H1 (cell line): ENCODE data around the gene DDX18. TPM values are rescaled to one million over a fixed set of nuclear protein-coding genes. Genes with fewer than 3 reads are reported as not detected.

Experiments used
- CTCF ChIA-PET: fragments of 300-600 bp; sonication (Branson Sonifier 250); formaldehyde crosslinking; loops from one replicate; lab custom pipeline; 2021; ENCODE audit not compliant: partially characterized antibody; lab: Charles Lee
- POLR2A ChIA-PET: fragments of 300-600 bp; sonication (Branson Sonifier 250); formaldehyde crosslinking; loops from one replicate; lab custom pipeline; 2021; ENCODE audit warnings: inconsistent platforms; ENCODE audit not compliant: partially characterized antibody; lab: Charles Lee
- DNase-seq, 2 experiments: peaks; one replicate each; pipeline versions ENCODE4 v3.0.0 to v3.0.0-alpha.2; 2010 to 2022; ENCODE audit warnings: low spot score in 2 of 2, low read depth in 1 of 2, mixed read lengths in 1 of 2
- FAIRE-seq: peaks from 2 replicates; lab custom pipeline; 2011; peaks lifted over from hg19 to GRCh38; lab: Jason Lieb, UNC
- H2AFZ ChIP-seq: 2 replicates; pipeline ENCODE4 v1.8.1; 2012; ENCODE audit warnings: low read length, inconsistent platforms
- H2AK5ac ChIP-seq: 2 replicates; pipeline ENCODE4 v1.6.1; 2013; ENCODE audit warnings: low read depth, low read length
- H2BK120ac ChIP-seq: replicated peaks from 2 replicates; pipeline ENCODE3; 2013; ENCODE audit warnings: low read depth, low read length, inconsistent platforms
- H2BK12ac ChIP-seq: 2 replicates; pipeline ENCODE4 v1.6.1; 2013; ENCODE audit warnings: low read depth, low read length
- H2BK15ac ChIP-seq: 2 replicates; pipeline ENCODE4 v1.6.1; 2013; ENCODE audit warnings: low read length
- H2BK20ac ChIP-seq: 2 replicates; pipeline ENCODE4 v1.6.1; 2013; ENCODE audit warnings: low read length
- H2BK5ac ChIP-seq: 2 replicates; pipeline ENCODE4 v1.6.1; 2013; ENCODE audit warnings: low read depth, low read length
- H3K14ac ChIP-seq: 2 replicates; pipeline ENCODE4 v1.6.1; 2013; ENCODE audit warnings: inconsistent platforms; ENCODE audit not compliant: insufficient read length
- H3K18ac ChIP-seq: 2 replicates; pipeline ENCODE4 v1.6.1; 2013; ENCODE audit warnings: low read length; ENCODE audit errors: extremely low read depth
- H3K23ac ChIP-seq: 2 replicates; pipeline ENCODE4 v1.6.1; 2013; ENCODE audit warnings: inconsistent platforms; ENCODE audit not compliant: insufficient read length
- H3K23me2 ChIP-seq: 2 replicates; pipeline ENCODE4 v1.6.1; 2013; ENCODE audit warnings: low read depth, low read length
- H3K27ac ChIP-seq: 2 replicates; pipeline ENCODE4 v1.6.1; 2011; ENCODE audit warnings: low read depth, low read length, inconsistent platforms
- H3K27me3 ChIP-seq, 4 experiments: replicated peaks in 1 of 4; 1 replicate in 1 of 4; 2 replicates in 3 of 4; pipeline versions ENCODE4 v1.6.1 to v1.8.1; 2011 to 2013; ENCODE audit warnings: low read length in 3 of 4, mild to moderate bottlenecking in 3 of 4, inconsistent platforms in 2 of 4, mixed read lengths in 2 of 4, moderate library complexity in 1 of 4; ENCODE audit not compliant: control insufficient read depth in 3 of 4, insufficient read depth in 3 of 4; ENCODE audit errors: extremely low read depth in 1 of 4
- H3K36me3 ChIP-seq, 4 experiments: 2 replicates each; pipeline versions ENCODE4 v1.6.1 to v1.8.1; 2011 to 2013; ENCODE audit warnings: mild to moderate bottlenecking in 4 of 4, low read length in 3 of 4, moderate library complexity in 2 of 4, control low read depth in 1 of 4, inconsistent platforms in 1 of 4; ENCODE audit not compliant: insufficient read depth in 4 of 4, control insufficient read depth in 2 of 4
- H3K4ac ChIP-seq: replicated peaks from 2 replicates; pipeline ENCODE3; 2013; ENCODE audit warnings: low read length, low read depth, mixed read lengths, inconsistent platforms; ENCODE audit not compliant: insufficient read length
- H3K4me1 ChIP-seq, 4 experiments: replicated peaks in 1 of 4; 1 replicate in 1 of 4; 2 replicates in 3 of 4; pipeline versions ENCODE4 v1.6.1 to v1.8.1; 2011 to 2013; ENCODE audit warnings: low read length in 3 of 4, inconsistent platforms in 2 of 4, mixed read lengths in 1 of 4; ENCODE audit not compliant: insufficient read depth in 4 of 4, control insufficient read depth in 3 of 4
- H3K4me2 ChIP-seq, 2 experiments: 2 replicates each; pipeline versions ENCODE4 v1.6.1 to v1.8.1; 2011 to 2013; ENCODE audit warnings: low read depth in 2 of 2, low read length in 2 of 2, control low read depth in 1 of 2, inconsistent platforms in 1 of 2, mild to moderate bottlenecking in 1 of 2; ENCODE audit not compliant: insufficient read depth in 1 of 2
- H3K4me3 ChIP-seq, 4 experiments: fragments of 200-600, 300-600 bp in 1 of 4; sonication (generic), shearing (Covaris generic), sonication (Bioruptor Twin) in 1 of 4; 2 replicates each; pipeline versions ENCODE4 v1.5.1 to v1.8.1; 2011 to 2016; ENCODE audit warnings: low read length in 4 of 4, low read depth in 3 of 4, control low read depth in 2 of 4, inconsistent platforms in 2 of 4, mild to moderate bottlenecking in 2 of 4, mixed read lengths in 1 of 4, moderate library complexity in 1 of 4; ENCODE audit not compliant: insufficient read depth in 2 of 4; ENCODE audit errors: extremely low read depth in 1 of 4
- H3K56ac ChIP-seq: replicated peaks from 2 replicates; pipeline ENCODE3; 2013; ENCODE audit warnings: low read depth, mild to moderate bottlenecking, mixed read lengths, low read length, inconsistent platforms; ENCODE audit not compliant: insufficient read length
- H3K79me1 ChIP-seq: 2 replicates; pipeline ENCODE4 v1.6.1; 2013; ENCODE audit warnings: low read depth, low read length, control low read depth
- H3K79me2 ChIP-seq, 2 experiments: 2 replicates each; pipeline versions ENCODE4 v1.6.1 to v1.8.1; 2012 to 2013; ENCODE audit warnings: low read length in 2 of 2, mild to moderate bottlenecking in 2 of 2, inconsistent platforms in 1 of 2; ENCODE audit not compliant: insufficient read depth in 2 of 2, control insufficient read depth in 1 of 2
- H3K9ac ChIP-seq, 4 experiments: replicated peaks in 1 of 4; 1 replicate in 1 of 4; 2 replicates in 3 of 4; pipeline versions ENCODE4 v1.6.1 to v1.8.1; 2011 to 2013; ENCODE audit warnings: low read depth in 3 of 4, low read length in 3 of 4, control low read depth in 2 of 4, mild to moderate bottlenecking in 2 of 4, moderate library complexity in 2 of 4, inconsistent platforms in 1 of 4; ENCODE audit errors: extremely low read depth in 1 of 4
- H3K9me3 ChIP-seq, 2 experiments: 2 replicates each; pipeline versions ENCODE4 v1.6.1 to v1.8.1; 2012 to 2013; ENCODE audit warnings: mild to moderate bottlenecking in 2 of 2, moderate library complexity in 2 of 2, control low read depth in 1 of 2, inconsistent platforms in 1 of 2, low read depth in 1 of 2, low read length in 1 of 2, mixed read lengths in 1 of 2; ENCODE audit not compliant: insufficient read depth in 2 of 2
- H4K20me1 ChIP-seq, 2 experiments: replicated peaks in 1 of 2; 2 replicates each; pipeline versions ENCODE3 to v1.8.1; 2011 to 2013; ENCODE audit warnings: inconsistent platforms in 2 of 2, low read length in 2 of 2, mild to moderate bottlenecking in 1 of 2; ENCODE audit not compliant: insufficient read depth in 2 of 2, control insufficient read depth in 1 of 2
- H4K5ac ChIP-seq: 2 replicates; pipeline ENCODE4 v1.6.1; 2013; ENCODE audit warnings: low read length, low read depth, mixed read lengths, inconsistent platforms; ENCODE audit not compliant: insufficient read length
- H4K8ac ChIP-seq: 2 replicates; pipeline ENCODE4 v1.8.0; 2013; ENCODE audit warnings: mild to moderate bottlenecking, moderate library complexity, low read length, inconsistent platforms; ENCODE audit not compliant: insufficient read depth; ENCODE audit errors: extremely low read depth
- H4K91ac ChIP-seq: replicated peaks from 2 replicates; pipeline ENCODE3; 2013; ENCODE audit warnings: low read length, mixed read lengths, inconsistent platforms; ENCODE audit not compliant: insufficient read length
- CBX5 ChIP-seq: fragments of 300-800, 300-1000 bp; sonication (generic); IDR thresholded peaks from 2 replicates; pipeline ENCODE4 v1.7.1; 2016; ENCODE audit warnings: antibody characterized with exemption, low read length, low read depth
- CEBPB ChIP-seq: IDR thresholded peaks from 2 replicates; pipeline ENCODE4 v1.6.1; 2012; ENCODE audit warnings: low read depth, low read length
- EP300 ChIP-seq, 2 experiments: IDR thresholded peaks; 1 replicate in 1 of 2; 2 replicates in 1 of 2; pipeline ENCODE4 v1.6.1; 2011 to 2012; ENCODE audit warnings: low read depth in 2 of 2, low read length in 2 of 2, mild to moderate bottlenecking in 2 of 2, borderline replicate concordance in 1 of 2, inconsistent platforms in 1 of 2, moderate library complexity in 1 of 2
- RFX5 ChIP-seq: IDR thresholded peaks from 2 replicates; pipeline ENCODE4 v1.6.1; 2011; ENCODE audit warnings: low read depth, low read length, improper control_type of control experiment, borderline replicate concordance
- SIX5 ChIP-seq: IDR thresholded peaks from 2 replicates; pipeline ENCODE4 v1.6.1; 2011; ENCODE audit warnings: mild to moderate bottlenecking, low read depth, low read length
- SP2 ChIP-seq: IDR thresholded peaks from 2 replicates; pipeline ENCODE4 v1.6.1; 2012; ENCODE audit warnings: mild to moderate bottlenecking, low read length, inconsistent platforms
- SRF ChIP-seq: IDR thresholded peaks from 2 replicates; pipeline ENCODE4 v1.6.1; 2011; ENCODE audit warnings: mild to moderate bottlenecking, low read depth, low read length, moderate library complexity
- TEAD4 ChIP-seq: IDR thresholded peaks from 2 replicates; pipeline ENCODE4 v1.6.1; 2012; ENCODE audit warnings: low read depth, low read length, inconsistent platforms, mixed read lengths
- WGBS, 2 experiments: shearing (Covaris generic) in 1 of 2; methylation state at CpG; one replicate each; pipeline versions ENCODE4 v1.1.6 to v1.1.7; 2013 to 2015; ENCODE audit warnings: low lambda C conversion rate in 2 of 2, mixed read lengths in 2 of 2, inconsistent platforms in 1 of 2, low coverage in 1 of 2, missing lambda C conversion rate in 1 of 2; ENCODE audit not compliant: insufficient replicate concordance in 2 of 2, insufficient coverage in 1 of 2, insufficient read length in 1 of 2; ENCODE audit errors: extremely low coverage in 1 of 2, missing lambda C conversion rate in 1 of 2; 5-methylcytosine and 5-hydroxymethylcytosine counted together
- polyA plus RNA-seq, 7 experiments: library from polyadenylated mRNA; depleted of rRNA in 3 of 7; stranded (reverse) in 5 of 7; unstranded in 2 of 7; fragments of >200 nt in 5 of 7; fragments of 200-250 nt in 2 of 7; gene quantifications; 1 replicate in 5 of 7; 2 replicates in 1 of 7; 4 replicates in 1 of 7; pipeline versions ENCODE4 v1.2.1 to v1.2.3, GENCODE V29; 2011 to 2013; ENCODE audit warnings: missing spikeins in 2 of 7, mixed read lengths in 2 of 7
- total RNA-seq: library from RNA; stranded (reverse); fragmentation: NEBNext Ultra II Directional; extraction: Animal tissue kit (Norgen Biotek cat#: 25700); gene quantifications from 2 replicates; pipeline ENCODE4 v1.2.1, GENCODE V29; 2021

DDX18 gene
- total and polyA plus RNA-seq, 2 of the 8 experiments (the other 6 are each of a cell fraction or from before 2014, with no cell fraction given) = 31.3 to 119 TPM

DNA sequence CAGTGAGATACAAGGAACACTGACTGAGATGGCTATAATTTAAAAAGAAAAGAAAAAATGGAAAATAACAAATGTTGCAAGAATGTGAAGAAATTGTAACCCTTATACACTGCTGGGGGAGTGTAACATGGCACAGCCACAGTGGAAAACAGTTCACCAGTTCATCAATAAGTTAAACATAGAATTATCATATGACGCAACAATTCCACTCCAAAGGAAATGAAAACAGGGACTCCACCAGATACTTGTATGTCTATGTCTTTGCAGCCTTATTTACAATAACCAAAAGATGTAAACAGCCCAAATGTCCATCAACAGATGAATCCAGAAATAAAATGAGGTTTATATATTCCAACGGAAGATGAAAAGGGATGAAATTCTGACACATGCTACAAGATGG is 30.8 kb downstream of the DDX18 start:
- no peak overlapping the region for H2AK5ac ChIP-seq
- H3K4ac ChIP-seq = no peak overlapping the region
- no peak overlapping the region for H2AFZ ChIP-seq
- H3K4me1 ChIP-seq = peaks cover 0 to 5% (median 3%) of the 10 kb centered on the region in 4 experiments; a peak in 4 of 7 replicates
- H3K4me3 ChIP-seq = no peak overlapping the region
- no peaks in the 10 kb centered on the region for H3K27me3 ChIP-seq
- DNase-seq = no peak
- no peak overlapping the region for H3K14ac ChIP-seq
- peaks cover 3 to 6% of the 10 kb centered on the region in 2 experiments; a peak in 1 of 4 replicates for H3K9me3 ChIP-seq
- no peak overlapping the region for H3K18ac ChIP-seq
- CTCF ChIA-PET = no interaction called here
- H3K79me1 ChIP-seq = no peaks in the 10 kb centered on the region
- H3K79me2 ChIP-seq = no peaks in the 10 kb centered on the region
- no peak overlapping the region for H4K91ac ChIP-seq
- no peak for TF ChIP-seq SP2
- no peak for TF ChIP-seq RFX5
- peak; percentile 10; the same call in 1 of the 2 replicates for TF ChIP-seq CEBPB
- no peak for TF ChIP-seq CBX5
- no peak for TF ChIP-seq SIX5
- TF ChIP-seq EP300 (IDR thresholded peaks at IDR 0.05; ENCODE audit: borderline replicate concordance in 1 of 2, low read depth in 2 of 2, low read length in 2 of 2) = no peak
- TF ChIP-seq SRF = no peak
- TF ChIP-seq TEAD4 = no peak
- H2BK12ac ChIP-seq = no peak overlapping the region
- POLR2A ChIA-PET = no interaction called here
- 97% methylated on average over 2 of the region's 2 CpGs; no CpG with 5 or more reads in 1 of the 2 experiments for WGBS, 2 experiments
- H2BK20ac ChIP-seq = no peak overlapping the region
- no peak overlapping the region for H2BK15ac ChIP-seq
- H4K20me1 ChIP-seq = no peaks in the 10 kb centered on the region
- H3K23ac ChIP-seq = no peak overlapping the region
- FAIRE-seq = no peak
- H3K56ac ChIP-seq = no peak overlapping the region
- H3K23me2 ChIP-seq = no peaks in the 10 kb centered on the region
- H2BK120ac ChIP-seq = no peak overlapping the region
- no peaks in the 10 kb centered on the region for H3K36me3 ChIP-seq
- H3K4me2 ChIP-seq = no peak overlapping the region
- no peak overlapping the region for H3K27ac ChIP-seq
- no peak overlapping the region for H2BK5ac ChIP-seq
- H4K8ac ChIP-seq = no peak overlapping the region
- H3K9ac ChIP-seq = no peak overlapping the region
- no peak overlapping the region for H4K5ac ChIP-seq
